ENCODE data around the gene TMEM25.
A peak's percentile ranks its signal among the peaks of the same experiment; 100 is the strongest.
"Not testable (repeated sequence)": the region's sequence is repeated elsewhere in the genome, so short reads cannot be mapped to it uniquely, and the experiment has no call there.

Gene TMEM25

DNA sequence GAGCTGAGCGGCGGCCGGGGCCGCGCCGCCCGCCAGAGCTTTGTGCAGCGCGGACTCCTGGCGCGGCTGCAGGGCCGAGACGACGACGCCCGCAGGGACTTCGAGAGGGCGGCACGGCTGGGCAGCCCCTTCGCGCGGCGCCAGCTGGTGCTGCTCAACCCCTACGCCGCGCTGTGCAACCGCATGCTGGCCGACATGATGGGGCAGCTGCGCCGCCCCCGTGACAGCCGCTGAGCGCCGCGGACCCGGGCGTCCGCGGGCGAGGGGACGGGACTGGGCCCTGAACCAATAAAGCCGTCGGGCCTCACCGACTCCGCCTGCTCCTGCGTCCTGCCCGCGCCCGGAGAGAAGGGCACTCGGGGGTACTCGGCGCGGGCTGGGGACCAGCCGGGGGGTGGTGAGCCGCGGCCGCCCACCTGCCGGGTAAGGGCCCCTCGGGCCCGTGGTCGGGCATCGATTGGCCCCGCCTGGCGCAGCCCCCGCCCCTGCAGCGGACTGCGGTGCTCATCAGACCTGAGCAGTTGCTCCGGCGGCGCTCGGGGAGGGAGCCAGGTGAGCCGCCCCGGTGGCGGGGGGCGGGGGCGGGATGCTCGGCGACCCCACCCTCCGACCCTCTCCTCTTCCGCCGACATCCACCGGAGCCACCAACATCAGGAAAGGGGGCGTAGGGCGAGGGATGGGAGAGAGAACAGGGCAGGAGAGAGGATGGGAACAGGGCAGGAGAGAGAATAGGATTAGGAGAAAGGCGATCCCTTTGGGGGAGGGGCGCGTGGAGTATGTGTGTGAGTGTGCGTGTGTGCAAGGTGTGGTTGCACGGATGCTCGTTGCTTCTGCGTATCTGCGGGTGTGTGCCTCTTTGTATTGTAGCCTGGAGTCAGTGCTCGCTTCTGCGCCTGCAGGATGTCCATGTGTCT, at the start of gene TMEM25:
Gene TMEM25, plus strand, starts transcription at position 510 of the 914 bp plus-strand sequence. CDS start 610 bp downstream, outside the sequence.
- H3K27ac Mint-ChIP-seq: peak within 1 kb of the TSS; percentile 83
- H3K27me3 Mint-ChIP-seq (ENCODE audit: low read depth): no peaks in the 10 kb centered on the region
- peak within 1 kb of the TSS; percentile 92 for H3K4me3 Mint-ChIP-seq
- peaks cover 11% of the 10 kb centered on the region for H3K36me3 Mint-ChIP-seq (ENCODE audit: low read depth)
- peaks cover 24% of the 10 kb centered on the region for H3K4me1 Mint-ChIP-seq (ENCODE audit: low read depth)
- H3K9me3 Mint-ChIP-seq: no peaks in the 10 kb centered on the region

DNA sequence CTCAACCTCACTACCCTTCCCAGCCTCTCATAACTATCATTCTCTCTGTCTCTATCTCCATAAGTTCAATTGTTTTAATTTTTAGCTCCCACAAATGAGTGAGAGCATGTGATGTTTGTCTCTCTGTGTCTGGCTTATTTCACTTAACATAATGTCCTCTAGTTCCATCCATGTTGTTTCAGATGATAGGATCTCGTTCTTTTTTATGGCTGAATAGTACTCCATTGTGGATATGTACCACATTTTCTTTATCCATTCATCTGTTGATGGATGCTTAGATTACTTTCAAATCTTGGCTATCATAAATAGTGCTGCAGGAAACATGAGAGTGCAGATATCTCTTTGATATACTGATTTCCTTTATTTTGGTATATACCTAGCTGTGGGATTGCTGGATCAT, 49.8 kb upstream of the TMEM25 start:
- H3K27me3 Mint-ChIP-seq (ENCODE audit: low read depth); H3K4me3 Mint-ChIP-seq; H3K27ac Mint-ChIP-seq; H3K9me3 Mint-ChIP-seq; H3K4me1 Mint-ChIP-seq (ENCODE audit: low read depth): not testable (repeated sequence)
- H3K36me3 Mint-ChIP-seq (ENCODE audit: low read depth): peaks cover 66% of the 10 kb centered on the region

DNA sequence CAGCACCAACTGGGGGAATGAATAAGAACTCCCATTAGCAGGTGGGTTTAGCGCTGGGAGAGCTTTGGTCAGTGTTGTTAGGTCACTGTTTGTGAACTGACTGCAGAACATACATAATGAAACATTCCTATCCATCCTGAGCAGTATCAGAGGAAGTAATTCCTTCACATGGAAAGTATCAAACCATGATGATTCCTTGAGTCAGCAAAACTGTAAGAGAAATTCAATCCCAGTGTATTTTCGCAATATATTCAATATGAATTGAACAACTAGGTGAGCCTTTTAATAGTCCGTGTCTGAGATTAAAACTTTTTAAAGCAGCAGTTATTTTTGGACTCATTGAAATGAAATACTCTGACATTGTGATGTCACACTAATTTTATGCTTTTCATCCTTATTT, 46.6 kb upstream of the TMEM25 start:
- Mint-ChIP-seq H3K27me3 (ENCODE audit: low read depth) (no peaks in the 10 kb centered on the region), H3K27ac (no peak overlapping the region), H3K9me3 (no peaks in the 10 kb centered on the region), H3K36me3 (ENCODE audit: low read depth) (peaks cover 51% of the 10 kb centered on the region), H3K4me1 (ENCODE audit: low read depth) (peaks cover 5% of the 10 kb centered on the region), H3K4me3 (no peak overlapping the region)

DNA sequence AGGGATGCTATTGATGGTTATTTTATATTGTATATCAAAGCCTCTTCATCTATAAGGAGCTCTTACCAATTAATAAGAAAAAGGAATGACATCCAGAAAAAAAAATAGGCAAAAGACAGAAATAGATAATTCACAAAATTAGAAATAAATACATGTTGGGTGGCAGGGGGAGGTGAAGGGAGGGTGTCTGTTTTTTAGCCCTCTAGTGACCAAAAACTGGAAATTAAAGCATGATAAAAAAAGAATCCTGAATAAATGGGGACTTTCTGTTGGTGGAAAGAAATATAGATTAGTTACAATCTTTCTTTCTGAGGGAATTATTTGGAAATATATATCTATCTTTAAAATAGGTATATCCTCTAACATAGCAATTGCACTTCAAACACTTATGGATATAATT, 45.7 kb upstream of the TMEM25 start:
- Mint-ChIP-seq H3K27ac (no peak overlapping the region), H3K4me3 (no peak overlapping the region)

DNA sequence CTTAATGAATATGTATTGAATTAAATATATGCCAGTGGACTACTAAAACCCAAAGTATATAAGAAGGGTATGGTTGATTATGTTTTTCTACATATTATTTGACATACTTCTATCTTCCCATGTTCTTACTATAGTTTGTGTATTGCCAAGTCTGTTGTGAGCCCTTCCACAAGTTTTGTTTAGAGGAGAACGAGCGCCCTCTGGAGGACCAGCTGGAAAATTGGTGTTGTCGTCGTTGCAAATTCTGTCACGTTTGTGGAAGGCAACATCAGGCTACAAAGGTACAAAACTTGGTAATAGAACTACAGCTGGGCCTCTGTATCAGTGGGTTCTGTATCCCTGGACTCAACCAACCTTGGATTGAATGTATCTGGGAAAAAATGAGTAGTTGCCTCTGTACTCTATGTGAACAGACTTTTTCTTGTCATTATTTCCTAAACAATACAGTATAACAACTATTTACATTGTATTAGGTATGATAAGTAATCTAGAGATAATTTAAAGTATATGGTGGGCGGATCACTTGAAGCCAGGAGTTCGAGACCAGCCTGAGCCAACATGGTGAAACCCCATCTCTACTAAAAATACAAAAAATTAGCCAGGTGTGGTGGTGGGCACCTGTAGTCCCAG, 42.4 kb upstream of the TMEM25 start:
- Mint-ChIP-seq H3K4me1 (ENCODE audit: low read depth) (peaks cover 9% of the 10 kb centered on the region), H3K4me3 (no peak overlapping the region), H3K9me3 (no peaks in the 10 kb centered on the region), H3K27ac (peak overlapping the region; percentile 49), H3K27me3 (ENCODE audit: low read depth) (no peaks in the 10 kb centered on the region), H3K36me3 (ENCODE audit: low read depth) (peaks cover 50% of the 10 kb centered on the region)

More for the DNA sequence above, 45.7 kb upstream of the TMEM25 start:
- H3K36me3 Mint-ChIP-seq (ENCODE audit: low read depth): peaks cover 50% of the 10 kb centered on the region
- H3K27me3 Mint-ChIP-seq (ENCODE audit: low read depth): no peaks in the 10 kb centered on the region
- H3K4me1 Mint-ChIP-seq (ENCODE audit: low read depth): peaks cover 5% of the 10 kb centered on the region
- no peaks in the 10 kb centered on the region for H3K9me3 Mint-ChIP-seq

DNA sequence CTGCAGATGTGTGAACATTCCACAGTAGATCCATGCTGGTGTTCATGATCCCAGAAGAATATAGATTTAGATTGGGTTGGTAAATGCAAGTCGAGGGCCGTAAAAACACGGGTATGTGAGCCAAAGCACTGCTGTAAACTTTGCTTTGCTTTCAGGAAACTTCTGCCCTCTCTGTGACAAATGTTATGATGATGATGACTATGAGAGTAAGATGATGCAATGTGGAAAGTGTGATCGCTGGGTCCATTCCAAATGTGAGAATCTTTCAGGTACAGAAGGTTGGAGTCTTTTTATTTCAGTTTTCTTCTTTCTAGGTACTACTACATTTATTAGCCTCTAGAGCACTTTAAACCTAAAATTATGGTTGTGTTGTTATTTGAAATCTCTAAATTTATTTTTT, 40.0 kb upstream of the TMEM25 start:
- no peak overlapping the region for H3K4me3 Mint-ChIP-seq
- no peak overlapping the region for H3K27ac Mint-ChIP-seq
- no peaks in the 10 kb centered on the region for H3K27me3 Mint-ChIP-seq (ENCODE audit: low read depth)
- H3K9me3 Mint-ChIP-seq: no peaks in the 10 kb centered on the region
- peaks cover 9% of the 10 kb centered on the region for H3K4me1 Mint-ChIP-seq (ENCODE audit: low read depth)
- H3K36me3 Mint-ChIP-seq (ENCODE audit: low read depth): peaks cover 49% of the 10 kb centered on the region

DNA sequence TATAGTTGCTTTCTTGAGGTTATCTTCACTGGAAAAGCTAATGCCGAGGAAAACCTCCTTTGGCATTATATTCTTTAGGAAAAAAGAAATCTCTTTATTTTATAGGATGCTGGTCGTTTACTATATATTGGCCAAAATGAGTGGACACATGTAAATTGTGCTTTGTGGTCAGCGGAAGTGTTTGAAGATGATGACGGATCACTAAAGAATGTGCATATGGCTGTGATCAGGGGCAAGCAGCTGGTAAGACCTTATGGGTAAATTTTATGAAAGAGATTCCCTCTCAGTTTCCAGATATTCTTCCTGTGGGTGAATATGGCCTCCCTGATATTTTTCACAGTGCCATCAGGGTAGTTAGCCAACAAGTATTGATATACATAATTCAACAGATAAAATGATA, 33.2 kb upstream of the TMEM25 start:
- peaks cover 61% of the 10 kb centered on the region for H3K36me3 Mint-ChIP-seq (ENCODE audit: low read depth)
- no peak overlapping the region for H3K27ac Mint-ChIP-seq
- no peaks in the 10 kb centered on the region for H3K4me1 Mint-ChIP-seq (ENCODE audit: low read depth)
- no peak overlapping the region for H3K4me3 Mint-ChIP-seq
- H3K27me3 Mint-ChIP-seq (ENCODE audit: low read depth): no peaks in the 10 kb centered on the region
- H3K9me3 Mint-ChIP-seq: no peaks in the 10 kb centered on the region

DNA sequence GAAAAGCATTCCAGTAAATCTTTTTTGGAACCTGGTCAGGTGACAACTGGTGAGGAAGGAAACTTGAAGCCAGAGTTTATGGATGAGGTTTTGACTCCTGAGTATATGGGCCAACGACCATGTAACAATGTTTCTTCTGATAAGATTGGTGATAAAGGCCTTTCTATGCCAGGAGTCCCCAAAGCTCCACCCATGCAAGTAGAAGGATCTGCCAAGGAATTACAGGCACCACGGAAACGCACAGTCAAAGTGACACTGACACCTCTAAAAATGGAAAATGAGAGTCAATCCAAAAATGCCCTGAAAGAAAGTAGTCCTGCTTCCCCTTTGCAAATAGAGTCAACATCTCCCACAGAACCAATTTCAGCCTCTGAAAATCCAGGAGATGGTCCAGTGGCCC, 27.8 kb upstream of the TMEM25 start:
- no peaks in the 10 kb centered on the region for H3K9me3 Mint-ChIP-seq
- no peaks in the 10 kb centered on the region for H3K27me3 Mint-ChIP-seq (ENCODE audit: low read depth)
- H3K27ac Mint-ChIP-seq: no peak overlapping the region
- H3K4me3 Mint-ChIP-seq: no peak overlapping the region
- H3K4me1 Mint-ChIP-seq (ENCODE audit: low read depth): no peaks in the 10 kb centered on the region
- H3K36me3 Mint-ChIP-seq (ENCODE audit: low read depth): peaks cover 68% of the 10 kb centered on the region

DNA sequence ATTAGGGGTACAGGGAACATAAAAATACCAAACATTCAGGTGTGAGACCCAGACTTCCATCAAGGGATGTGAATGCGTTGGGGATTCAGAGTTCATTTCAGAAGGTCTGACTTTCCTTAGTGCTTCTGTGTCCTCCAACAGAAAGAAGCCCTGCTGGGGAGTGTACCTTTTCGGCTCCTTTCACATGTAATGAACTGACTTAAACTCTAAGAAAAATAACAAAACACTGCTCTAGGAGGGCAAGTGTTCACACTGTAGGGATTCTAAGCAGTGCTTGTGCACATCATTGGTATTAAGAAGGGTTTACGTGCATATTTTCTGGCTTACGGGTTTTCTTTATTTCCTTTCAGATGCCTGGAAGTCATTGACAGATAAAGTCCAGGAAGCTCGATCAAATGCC, 19.4 kb upstream of the TMEM25 start:
- Mint-ChIP-seq H3K27ac (no peak overlapping the region), H3K4me1 (ENCODE audit: low read depth) (peaks cover 7% of the 10 kb centered on the region), H3K4me3 (no peak overlapping the region), H3K36me3 (ENCODE audit: low read depth) (peaks cover 37% of the 10 kb centered on the region), H3K27me3 (ENCODE audit: low read depth) (no peaks in the 10 kb centered on the region), H3K9me3 (no peaks in the 10 kb centered on the region)

DNA sequence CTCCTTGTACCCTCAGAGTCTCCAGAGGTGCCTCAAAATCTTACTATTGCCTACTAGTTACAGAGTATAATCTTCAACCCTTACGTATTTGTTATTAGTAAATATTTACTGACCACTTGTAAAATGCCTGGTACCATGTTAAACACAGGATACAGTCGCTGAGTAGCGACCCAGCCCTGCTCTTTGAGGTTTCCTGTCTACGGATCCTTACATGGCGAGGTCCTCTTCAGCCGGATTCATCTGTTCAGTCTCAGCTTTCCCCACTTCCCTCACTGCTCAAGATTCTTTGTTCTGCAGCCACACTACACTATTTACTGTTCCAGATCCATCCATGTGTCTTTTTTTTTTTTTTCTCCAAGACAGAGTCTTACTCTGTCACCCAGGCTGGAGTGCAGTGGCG, 16.9 kb upstream of the TMEM25 start:
- no peaks in the 10 kb centered on the region for H3K27me3 Mint-ChIP-seq (ENCODE audit: low read depth)
- no peaks in the 10 kb centered on the region for H3K9me3 Mint-ChIP-seq
- peaks cover 39% of the 10 kb centered on the region for H3K36me3 Mint-ChIP-seq (ENCODE audit: low read depth)
- peaks cover 7% of the 10 kb centered on the region for H3K4me1 Mint-ChIP-seq (ENCODE audit: low read depth)
- H3K4me3 Mint-ChIP-seq: no peak overlapping the region
- H3K27ac Mint-ChIP-seq: peak overlapping the region; percentile 69

DNA sequence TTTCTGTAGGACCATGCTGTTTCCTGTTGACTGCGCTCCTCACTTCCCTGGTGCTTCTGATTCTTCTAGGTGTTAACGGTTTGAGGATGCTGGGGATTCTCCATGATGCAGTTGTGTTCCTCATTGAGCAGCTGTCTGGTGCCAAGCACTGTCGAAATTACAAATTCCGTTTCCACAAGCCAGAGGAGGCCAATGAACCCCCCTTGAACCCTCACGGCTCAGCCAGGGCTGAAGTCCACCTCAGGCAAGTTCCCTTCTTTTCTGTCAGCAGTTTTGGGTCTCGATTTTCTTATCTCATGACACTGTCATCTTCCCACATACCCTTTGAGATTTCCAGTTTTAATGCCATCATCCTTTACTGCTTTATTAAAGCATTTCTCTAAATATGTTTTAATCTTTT, 11.4 kb upstream of the TMEM25 start:
- Mint-ChIP-seq H3K27me3 (ENCODE audit: low read depth) (no peaks in the 10 kb centered on the region), H3K27ac (no peak overlapping the region), H3K36me3 (ENCODE audit: low read depth) (peaks cover 42% of the 10 kb centered on the region), H3K4me3 (no peak overlapping the region), H3K9me3 (no peaks in the 10 kb centered on the region), H3K4me1 (ENCODE audit: low read depth) (peaks cover 6% of the 10 kb centered on the region)

DNA sequence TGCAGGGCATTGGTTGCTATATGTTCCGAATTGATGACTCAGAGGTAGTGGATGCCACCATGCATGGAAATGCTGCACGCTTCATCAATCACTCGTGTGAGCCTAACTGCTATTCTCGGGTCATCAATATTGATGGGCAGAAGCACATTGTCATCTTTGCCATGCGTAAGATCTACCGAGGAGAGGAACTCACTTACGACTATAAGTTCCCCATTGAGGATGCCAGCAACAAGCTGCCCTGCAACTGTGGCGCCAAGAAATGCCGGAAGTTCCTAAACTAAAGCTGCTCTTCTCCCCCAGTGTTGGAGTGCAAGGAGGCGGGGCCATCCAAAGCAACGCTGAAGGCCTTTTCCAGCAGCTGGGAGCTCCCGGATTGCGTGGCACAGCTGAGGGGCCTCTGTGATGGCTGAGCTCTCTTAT, 9.1 kb upstream of the TMEM25 start:
- Mint-ChIP-seq H3K9me3 (no peaks in the 10 kb centered on the region), H3K4me1 (ENCODE audit: low read depth) (peaks cover 6% of the 10 kb centered on the region), H3K27ac (no peak overlapping the region), H3K27me3 (ENCODE audit: low read depth) (no peaks in the 10 kb centered on the region), H3K36me3 (ENCODE audit: low read depth) (peaks cover 37% of the 10 kb centered on the region), H3K4me3 (no peak overlapping the region)

DNA sequence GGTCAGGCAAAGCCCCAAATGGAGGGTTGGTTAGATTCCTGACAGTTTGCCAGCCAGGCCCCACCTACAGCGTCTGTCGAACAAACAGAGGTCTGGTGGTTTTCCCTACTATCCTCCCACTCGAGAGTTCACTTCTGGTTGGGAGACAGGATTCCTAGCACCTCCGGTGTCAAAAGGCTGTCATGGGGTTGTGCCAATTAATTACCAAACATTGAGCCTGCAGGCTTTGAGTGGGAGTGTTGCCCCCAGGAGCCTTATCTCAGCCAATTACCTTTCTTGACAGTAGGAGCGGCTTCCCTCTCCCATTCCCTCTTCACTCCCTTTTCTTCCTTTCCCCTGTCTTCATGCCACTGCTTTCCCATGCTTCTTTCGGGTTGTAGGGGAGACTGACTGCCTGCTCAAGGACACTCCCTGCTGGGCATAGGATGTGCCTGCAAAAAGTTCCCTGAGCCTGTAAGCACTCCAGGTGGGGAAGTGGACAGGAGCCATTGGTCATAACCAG, 8.4 kb upstream of the TMEM25 start:
- H3K27me3 Mint-ChIP-seq (ENCODE audit: low read depth): no peaks in the 10 kb centered on the region
- H3K9me3 Mint-ChIP-seq: no peaks in the 10 kb centered on the region
- no peak overlapping the region for H3K4me3 Mint-ChIP-seq
- H3K36me3 Mint-ChIP-seq (ENCODE audit: low read depth): peaks cover 43% of the 10 kb centered on the region
- no peak overlapping the region for H3K27ac Mint-ChIP-seq
- H3K4me1 Mint-ChIP-seq (ENCODE audit: low read depth): peaks cover 7% of the 10 kb centered on the region

DNA sequence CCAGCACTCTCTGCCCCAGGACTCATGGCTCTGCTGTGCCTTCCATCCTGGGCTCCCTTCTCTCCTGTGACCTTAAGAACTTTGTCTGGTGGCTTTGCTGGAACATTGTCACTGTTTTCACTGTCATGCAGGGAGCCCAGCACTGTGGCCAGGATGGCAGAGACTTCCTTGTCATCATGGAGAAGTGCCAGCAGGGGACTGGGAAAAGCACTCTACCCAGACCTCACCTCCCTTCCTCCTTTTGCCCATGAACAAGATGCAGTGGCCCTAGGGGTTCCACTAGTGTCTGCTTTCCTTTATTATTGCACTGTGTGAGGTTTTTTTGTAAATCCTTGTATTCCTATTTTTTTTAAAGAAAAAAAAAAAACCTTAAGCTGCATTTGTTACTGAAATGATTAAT, 6.6 kb upstream of the TMEM25 start:
- Mint-ChIP-seq H3K4me1 (ENCODE audit: low read depth) (peaks cover 12% of the 10 kb centered on the region), H3K4me3 (no peak overlapping the region), H3K27me3 (ENCODE audit: low read depth) (no peaks in the 10 kb centered on the region), H3K9me3 (no peaks in the 10 kb centered on the region), H3K27ac (no peak overlapping the region), H3K36me3 (ENCODE audit: low read depth) (peaks cover 43% of the 10 kb centered on the region)
